ENCODE results near the gene MTMR2. TPM values are rescaled to one million over a fixed set of nuclear protein-coding genes. Genes with fewer than 3 reads are reported as not detected.
A peak's percentile ranks its signal among the peaks of the same experiment; 100 is the strongest.

Gene MTMR2
- total and polyA plus RNA-seq, 9 of the 15 experiments (the other 6 are each of a cell fraction or from before 2014, with no cell fraction given), result 12.6 to 35.8 (median 25.2) TPM

DNA sequence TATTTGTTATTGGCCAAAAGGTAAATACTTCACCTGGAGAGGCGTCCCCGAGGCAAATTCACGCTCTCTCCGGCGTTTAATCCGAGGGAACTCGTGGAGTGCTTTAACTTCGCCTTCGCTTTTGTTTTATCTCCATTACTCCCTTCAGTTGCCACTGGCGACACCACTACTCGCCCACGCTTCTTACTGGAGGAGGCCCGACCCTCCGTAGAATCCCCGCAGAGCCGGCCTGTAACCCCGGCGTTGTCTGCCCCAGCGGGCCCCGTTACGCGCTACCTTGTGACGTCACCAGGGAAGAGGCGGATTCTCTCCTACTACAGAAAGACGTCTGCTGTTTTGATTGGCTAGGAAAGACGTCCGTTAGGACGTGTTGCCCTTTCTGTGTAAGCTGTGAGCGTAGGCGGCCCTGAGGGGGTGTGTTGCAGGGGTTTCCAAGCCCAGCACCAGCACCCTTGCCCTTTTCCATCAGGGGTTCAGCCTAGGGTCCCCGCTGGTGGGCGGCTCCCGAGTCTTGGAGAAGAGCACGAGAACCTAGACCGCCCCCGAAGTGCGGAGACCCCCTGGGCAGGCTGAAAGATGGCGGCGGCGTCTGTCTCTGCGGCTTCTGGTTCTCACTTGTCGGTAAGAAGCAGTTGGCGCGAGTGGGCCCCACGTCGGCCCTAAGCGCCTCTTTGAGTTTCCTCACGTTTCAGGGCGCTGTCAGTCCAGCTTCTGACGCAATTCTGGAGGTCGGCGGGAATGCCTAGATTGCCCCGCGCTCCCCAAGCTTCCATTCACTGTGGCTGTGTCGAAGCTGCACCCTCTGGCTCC, 133.6 kb downstream of the MTMR2 start, which contains the start of gene CEP57 (continued):
- no peak for TF ChIP-seq ZNF184 (CRISPR knock-in tag; IDR thresholded peaks at IDR 0.05)
- TF ChIP-seq NR2C2 (CRISPR knock-in tag; IDR thresholded peaks at IDR 0.05), result peak; percentile 55; the same call in 1 of the 2 replicates
- TF ChIP-seq NR2C2 (tag; IDR thresholded peaks at IDR 0.05), result peak; percentile 71
- TF ChIP-seq, protein P1, sequence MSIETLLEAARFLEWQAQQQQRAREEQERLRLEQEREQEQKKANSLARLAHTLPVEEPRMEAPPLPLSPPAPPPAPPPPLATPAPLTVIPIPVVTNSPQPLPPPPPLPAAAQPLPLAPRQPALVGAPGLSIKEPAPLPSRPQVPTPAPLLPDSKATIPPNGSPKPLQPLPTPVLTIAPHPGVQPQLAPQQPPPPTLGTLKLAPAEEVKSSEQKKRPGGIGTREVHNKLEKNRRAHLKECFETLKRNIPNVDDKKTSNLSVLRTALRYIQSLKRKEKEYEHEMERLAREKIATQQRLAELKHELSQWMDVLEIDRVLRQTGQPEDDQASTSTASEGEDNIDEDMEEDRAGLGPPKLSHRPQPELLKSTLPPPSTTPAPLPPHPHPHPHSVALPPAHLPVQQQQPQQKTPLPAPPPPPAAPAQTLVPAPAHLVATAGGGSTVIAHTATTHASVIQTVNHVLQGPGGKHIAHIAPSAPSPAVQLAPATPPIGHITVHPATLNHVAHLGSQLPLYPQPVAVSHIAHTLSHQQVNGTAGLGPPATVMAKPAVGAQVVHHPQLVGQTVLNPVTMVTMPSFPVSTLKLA (conservative IDR thresholded peaks at IDR 0.05), result peak; percentile 13 to 47; a peak in 3 of 4 replicates
- peak; percentile 69 for TF ChIP-seq RBBP5 (IDR thresholded peaks at IDR 0.05; ENCODE audit: borderline replicate concordance, insufficient read depth, low read length, poor library complexity, severe bottlenecking)
- 0 out of 2 replicates have a peak, but pooled peaks have one; percentile 1 for TF ChIP-seq ETV1 (tag; conservative IDR thresholded peaks at IDR 0.05; ENCODE audit: low read depth)
- TF ChIP-seq, protein P2, sequence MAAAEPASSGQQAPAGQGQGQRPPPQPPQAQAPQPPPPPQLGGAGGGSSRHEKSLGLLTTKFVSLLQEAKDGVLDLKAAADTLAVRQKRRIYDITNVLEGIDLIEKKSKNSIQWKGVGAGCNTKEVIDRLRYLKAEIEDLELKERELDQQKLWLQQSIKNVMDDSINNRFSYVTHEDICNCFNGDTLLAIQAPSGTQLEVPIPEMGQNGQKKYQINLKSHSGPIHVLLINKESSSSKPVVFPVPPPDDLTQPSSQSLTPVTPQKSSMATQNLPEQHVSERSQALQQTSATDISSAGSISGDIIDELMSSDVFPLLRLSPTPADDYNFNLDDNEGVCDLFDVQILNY (CRISPR knock-in tag; IDR thresholded peaks at IDR 0.05), result 0 out of 2 replicates have a peak, but pooled peaks have one; percentile 47
- TF ChIP-seq, protein P3, sequence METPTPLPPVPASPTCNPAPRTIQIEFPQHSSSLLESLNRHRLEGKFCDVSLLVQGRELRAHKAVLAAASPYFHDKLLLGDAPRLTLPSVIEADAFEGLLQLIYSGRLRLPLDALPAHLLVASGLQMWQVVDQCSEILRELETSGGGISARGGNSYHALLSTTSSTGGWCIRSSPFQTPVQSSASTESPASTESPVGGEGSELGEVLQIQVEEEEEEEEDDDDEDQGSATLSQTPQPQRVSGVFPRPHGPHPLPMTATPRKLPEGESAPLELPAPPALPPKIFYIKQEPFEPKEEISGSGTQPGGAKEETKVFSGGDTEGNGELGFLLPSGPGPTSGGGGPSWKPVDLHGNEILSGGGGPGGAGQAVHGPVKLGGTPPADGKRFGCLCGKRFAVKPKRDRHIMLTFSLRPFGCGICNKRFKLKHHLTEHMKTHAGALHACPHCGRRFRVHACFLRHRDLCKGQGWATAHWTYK (CRISPR knock-in tag; IDR thresholded peaks at IDR 0.05), result 0 out of 2 replicates have a peak, but pooled peaks have one; percentile 16
- TF ChIP-seq, protein P4, sequence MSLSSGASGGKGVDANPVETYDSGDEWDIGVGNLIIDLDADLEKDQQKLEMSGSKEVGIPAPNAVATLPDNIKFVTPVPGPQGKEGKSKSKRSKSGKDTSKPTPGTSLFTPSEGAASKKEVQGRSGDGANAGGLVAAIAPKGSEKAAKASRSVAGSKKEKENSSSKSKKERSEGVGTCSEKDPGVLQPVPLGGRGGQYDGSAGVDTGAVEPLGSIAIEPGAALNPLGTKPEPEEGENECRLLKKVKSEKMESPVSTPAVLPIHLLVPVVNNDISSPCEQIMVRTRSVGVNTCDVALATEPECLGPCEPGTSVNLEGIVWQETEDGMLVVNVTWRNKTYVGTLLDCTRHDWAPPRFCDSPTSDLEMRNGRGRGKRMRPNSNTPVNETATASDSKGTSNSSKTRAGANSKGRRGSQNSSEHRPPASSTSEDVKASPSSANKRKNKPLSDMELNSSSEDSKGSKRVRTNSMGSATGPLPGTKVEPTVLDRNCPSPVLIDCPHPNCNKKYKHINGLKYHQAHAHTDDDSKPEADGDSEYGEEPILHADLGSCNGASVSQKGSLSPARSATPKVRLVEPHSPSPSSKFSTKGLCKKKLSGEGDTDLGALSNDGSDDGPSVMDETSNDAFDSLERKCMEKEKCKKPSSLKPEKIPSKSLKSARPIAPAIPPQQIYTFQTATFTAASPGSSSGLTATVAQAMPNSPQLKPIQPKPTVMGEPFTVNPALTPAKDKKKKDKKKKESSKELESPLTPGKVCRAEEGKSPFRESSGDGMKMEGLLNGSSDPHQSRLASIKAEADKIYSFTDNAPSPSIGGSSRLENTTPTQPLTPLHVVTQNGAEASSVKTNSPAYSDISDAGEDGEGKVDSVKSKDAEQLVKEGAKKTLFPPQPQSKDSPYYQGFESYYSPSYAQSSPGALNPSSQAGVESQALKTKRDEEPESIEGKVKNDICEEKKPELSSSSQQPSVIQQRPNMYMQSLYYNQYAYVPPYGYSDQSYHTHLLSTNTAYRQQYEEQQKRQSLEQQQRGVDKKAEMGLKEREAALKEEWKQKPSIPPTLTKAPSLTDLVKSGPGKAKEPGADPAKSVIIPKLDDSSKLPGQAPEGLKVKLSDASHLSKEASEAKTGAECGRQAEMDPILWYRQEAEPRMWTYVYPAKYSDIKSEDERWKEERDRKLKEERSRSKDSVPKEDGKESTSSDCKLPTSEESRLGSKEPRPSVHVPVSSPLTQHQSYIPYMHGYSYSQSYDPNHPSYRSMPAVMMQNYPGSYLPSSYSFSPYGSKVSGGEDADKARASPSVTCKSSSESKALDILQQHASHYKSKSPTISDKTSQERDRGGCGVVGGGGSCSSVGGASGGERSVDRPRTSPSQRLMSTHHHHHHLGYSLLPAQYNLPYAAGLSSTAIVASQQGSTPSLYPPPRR (CRISPR knock-in tag; IDR thresholded peaks at IDR 0.05; ENCODE audit: borderline replicate concordance), result no peak
- peak in 1 of 2 experiments; percentile 74; a peak in 2 of 4 replicates for TF ChIP-seq CSDE1 (IDR thresholded peaks at IDR 0.05)
- no peak for TF ChIP-seq HDGF (IDR thresholded peaks at IDR 0.05)
- TF ChIP-seq SUPT5H (IDR thresholded peaks at IDR 0.05), result peak; percentile 87
- no peak for TF ChIP-seq TGIF2 (CRISPR knock-in tag; IDR thresholded peaks at IDR 0.05)
